Measurements from ENCODE around the gene ARL10.

The ARL10 gene

GRCh38 chr5:176379881-176380280 lies 14.6 kb downstream of the ARL10 start:
- Histone ChIP-seq H2AFZ (ENCODE audit: low read length) (no peak overlapping the region), H3K27me3 (replicated peaks; ENCODE audit: insufficient read depth, low read length) (no peaks in the 10 kb centered on the region), H3K27ac (ENCODE audit: low read length) (no peak overlapping the region), H3K4me2 (ENCODE audit: low read depth, low read length) (no peak overlapping the region), H4K20me1 (ENCODE audit: insufficient read depth, low read length) (peaks cover 1% of the 10 kb centered on the region; the same call in 1 of the 2 replicates), H3K4me3 (ENCODE audit: low read length) (no peak overlapping the region), H3K9ac (ENCODE audit: low read length) (no peak overlapping the region), H3K9me3 (replicated peaks; ENCODE audit: insufficient read depth, low read length) (no peaks in the 10 kb centered on the region), H3F3A (ENCODE audit: insufficient read depth, low read length) (0 out of 2 replicates have a peak, but pooled peaks cover 5% of the 10 kb centered on the region), H3K36me3 (replicated peaks; ENCODE audit: insufficient read depth, low read length) (peaks cover 3% of the 10 kb centered on the region; the same call in 1 of the 2 replicates), H3K79me2 (ENCODE audit: low read length) (peaks cover 9% of the 10 kb centered on the region), H3K9me2 (replicated peaks; ENCODE audit: insufficient read depth, low read length) (no peaks in the 10 kb centered on the region), H3K4me1 (ENCODE audit: low read length) (no peaks in the 10 kb centered on the region)
- DNase-seq: no peak
- TF ChIP-seq EZH2phosphoT487 (IDR thresholded peaks at IDR 0.05; ENCODE audit: low read length) (no peak), EZH2 (optimal IDR thresholded peaks at IDR 0.05; ENCODE audit: low read depth, low read length) (no peak)
- TF ChIP-seq, protein P1, sequence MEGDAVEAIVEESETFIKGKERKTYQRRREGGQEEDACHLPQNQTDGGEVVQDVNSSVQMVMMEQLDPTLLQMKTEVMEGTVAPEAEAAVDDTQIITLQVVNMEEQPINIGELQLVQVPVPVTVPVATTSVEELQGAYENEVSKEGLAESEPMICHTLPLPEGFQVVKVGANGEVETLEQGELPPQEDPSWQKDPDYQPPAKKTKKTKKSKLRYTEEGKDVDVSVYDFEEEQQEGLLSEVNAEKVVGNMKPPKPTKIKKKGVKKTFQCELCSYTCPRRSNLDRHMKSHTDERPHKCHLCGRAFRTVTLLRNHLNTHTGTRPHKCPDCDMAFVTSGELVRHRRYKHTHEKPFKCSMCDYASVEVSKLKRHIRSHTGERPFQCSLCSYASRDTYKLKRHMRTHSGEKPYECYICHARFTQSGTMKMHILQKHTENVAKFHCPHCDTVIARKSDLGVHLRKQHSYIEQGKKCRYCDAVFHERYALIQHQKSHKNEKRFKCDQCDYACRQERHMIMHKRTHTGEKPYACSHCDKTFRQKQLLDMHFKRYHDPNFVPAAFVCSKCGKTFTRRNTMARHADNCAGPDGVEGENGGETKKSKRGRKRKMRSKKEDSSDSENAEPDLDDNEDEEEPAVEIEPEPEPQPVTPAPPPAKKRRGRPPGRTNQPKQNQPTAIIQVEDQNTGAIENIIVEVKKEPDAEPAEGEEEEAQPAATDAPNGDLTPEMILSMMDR (IDR thresholded peaks at IDR 0.05; ENCODE audit: low read length): no peak

GRCh38 chr5:176381423-176381822 lies 16.1 kb downstream of the ARL10 start:
- H3K27ac ChIP-seq (ENCODE audit: low read length): no peak overlapping the region
- peaks cover 10% of the 10 kb centered on the region; the same call in 1 of the 2 replicates for H3K36me3 ChIP-seq (replicated peaks; ENCODE audit: insufficient read depth, low read length)
- H2AFZ ChIP-seq (ENCODE audit: low read length): no peak overlapping the region
- H3K79me2 ChIP-seq (ENCODE audit: low read length): peaks cover 25% of the 10 kb centered on the region
- no peaks in the 10 kb centered on the region for H3K27me3 ChIP-seq (replicated peaks; ENCODE audit: insufficient read depth, low read length)
- H3K9me2 ChIP-seq (replicated peaks; ENCODE audit: insufficient read depth, low read length): no peaks in the 10 kb centered on the region
- no peak overlapping the region for H3K4me2 ChIP-seq (ENCODE audit: low read depth, low read length)
- no peak overlapping the region for H3K4me3 ChIP-seq (ENCODE audit: low read length)
- no peak for DNase-seq
- H3K9me3 ChIP-seq (replicated peaks; ENCODE audit: insufficient read depth, low read length): no peaks in the 10 kb centered on the region
- 0 out of 2 replicates have a peak, but pooled peaks cover 5% of the 10 kb centered on the region for H3F3A ChIP-seq (ENCODE audit: insufficient read depth, low read length)
- TF ChIP-seq EZH2 (optimal IDR thresholded peaks at IDR 0.05; ENCODE audit: low read depth, low read length): no peak
- no peak for TF ChIP-seq EZH2phosphoT487 (IDR thresholded peaks at IDR 0.05; ENCODE audit: low read length)
- TF ChIP-seq, protein P1 (IDR thresholded peaks at IDR 0.05; ENCODE audit: low read length): no peak
- H3K4me1 ChIP-seq (ENCODE audit: low read length): no peaks in the 10 kb centered on the region
- H4K20me1 ChIP-seq (ENCODE audit: insufficient read depth, low read length): peaks cover 8% of the 10 kb centered on the region; the same call in 1 of the 2 replicates
- H3K9ac ChIP-seq (ENCODE audit: low read length): no peak overlapping the region

GRCh38 chr5:176381979-176382378 lies 16.7 kb downstream of the ARL10 start:
- Histone ChIP-seq H2AFZ (ENCODE audit: low read length) (no peak overlapping the region), H3K9ac (ENCODE audit: low read length) (no peak overlapping the region), H3K27ac (ENCODE audit: low read length) (no peak overlapping the region), H4K20me1 (ENCODE audit: insufficient read depth, low read length) (peaks cover 8% of the 10 kb centered on the region; the same call in 1 of the 2 replicates), H3K4me3 (ENCODE audit: low read length) (no peak overlapping the region), H3K36me3 (replicated peaks; ENCODE audit: insufficient read depth, low read length) (peaks cover 14% of the 10 kb centered on the region; the same call in 1 of the 2 replicates), H3K4me1 (ENCODE audit: low read length) (0 out of 2 replicates have a peak, but pooled peaks cover under 1% of the 10 kb centered on the region), H3K9me3 (replicated peaks; ENCODE audit: insufficient read depth, low read length) (no peaks in the 10 kb centered on the region), H3F3A (ENCODE audit: insufficient read depth, low read length) (0 out of 2 replicates have a peak, but pooled peaks cover 5% of the 10 kb centered on the region), H3K4me2 (ENCODE audit: low read depth, low read length) (no peak overlapping the region), H3K9me2 (replicated peaks; ENCODE audit: insufficient read depth, low read length) (no peaks in the 10 kb centered on the region), H3K79me2 (ENCODE audit: low read length) (peaks cover 30% of the 10 kb centered on the region), H3K27me3 (replicated peaks; ENCODE audit: insufficient read depth, low read length) (no peaks in the 10 kb centered on the region)
- no peak for DNase-seq
- TF ChIP-seq EZH2phosphoT487 (IDR thresholded peaks at IDR 0.05; ENCODE audit: low read length): no peak
- TF ChIP-seq, protein P1 (IDR thresholded peaks at IDR 0.05; ENCODE audit: low read length): no peak

Data from MM.1S (cell line).